WERI-Rb-1 (cell line): ENCODE data around the gene PCYT1A.

Source experiments
- DNase-seq: peaks from one replicate; pipeline ENCODE4 v3.0.0-alpha.2; 2020
- H3K27ac ChIP-seq: fragments of 250-450 bp; sonication (Bioruptor Pico); 2 replicates; pipeline ENCODE4 v1.5.1; 2020; ENCODE audit warnings: mild to moderate bottlenecking, moderate library complexity
- H3K27me3 ChIP-seq: fragments of 250-450 bp; sonication (Bioruptor Pico); 2 replicates; pipeline ENCODE4 v1.5.1; 2021; ENCODE audit warnings: mild to moderate bottlenecking, low read depth, moderate library complexity; ENCODE audit not compliant: insufficient read depth, severe bottlenecking
- H3K36me3 ChIP-seq: fragments of 250-450 bp; sonication (Bioruptor Pico); 2 replicates; pipeline ENCODE4 v1.5.1; 2020; ENCODE audit warnings: mild to moderate bottlenecking, moderate library complexity
- H3K4me3 ChIP-seq: 2 replicates; pipeline ENCODE4 v1.5.1; 2011; ENCODE audit warnings: low read depth, mild to moderate bottlenecking, control low read depth, low read length
- H3K9me3 ChIP-seq: fragments of 250-450 bp; sonication (Bioruptor Pico); 2 replicates; pipeline ENCODE4 v1.5.1; 2021; ENCODE audit warnings: mild to moderate bottlenecking, moderate library complexity; ENCODE audit not compliant: severe bottlenecking
- TF ChIP-seq, protein P1 (sequence below): IDR thresholded peaks from 2 replicates; pipeline ENCODE4 v1.5.1; 2011; ENCODE audit warnings: low read depth, mild to moderate bottlenecking, control low read depth, inconsistent platforms, low read length

Gene PCYT1A

DNA sequence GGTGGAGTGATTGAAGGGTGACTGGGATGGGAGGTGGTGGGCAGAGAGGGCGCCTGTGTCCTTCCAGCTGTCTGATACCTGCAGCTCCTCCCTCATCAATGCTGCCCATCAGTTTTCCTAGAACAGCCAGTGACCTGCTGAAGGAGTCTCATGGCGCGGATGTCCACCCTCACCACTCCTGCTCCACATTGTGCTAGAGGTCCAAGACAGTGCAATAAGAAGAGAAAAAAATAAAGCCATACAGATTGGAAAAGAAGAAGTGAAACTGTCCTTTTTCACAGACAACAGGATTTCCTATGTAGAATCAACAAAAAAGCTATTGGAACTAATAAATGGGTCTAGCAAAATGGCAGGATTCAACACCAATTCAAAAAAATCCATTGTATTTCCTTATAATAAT lies 83.7 kb downstream of the PCYT1A start:
- TF ChIP-seq, protein P1, sequence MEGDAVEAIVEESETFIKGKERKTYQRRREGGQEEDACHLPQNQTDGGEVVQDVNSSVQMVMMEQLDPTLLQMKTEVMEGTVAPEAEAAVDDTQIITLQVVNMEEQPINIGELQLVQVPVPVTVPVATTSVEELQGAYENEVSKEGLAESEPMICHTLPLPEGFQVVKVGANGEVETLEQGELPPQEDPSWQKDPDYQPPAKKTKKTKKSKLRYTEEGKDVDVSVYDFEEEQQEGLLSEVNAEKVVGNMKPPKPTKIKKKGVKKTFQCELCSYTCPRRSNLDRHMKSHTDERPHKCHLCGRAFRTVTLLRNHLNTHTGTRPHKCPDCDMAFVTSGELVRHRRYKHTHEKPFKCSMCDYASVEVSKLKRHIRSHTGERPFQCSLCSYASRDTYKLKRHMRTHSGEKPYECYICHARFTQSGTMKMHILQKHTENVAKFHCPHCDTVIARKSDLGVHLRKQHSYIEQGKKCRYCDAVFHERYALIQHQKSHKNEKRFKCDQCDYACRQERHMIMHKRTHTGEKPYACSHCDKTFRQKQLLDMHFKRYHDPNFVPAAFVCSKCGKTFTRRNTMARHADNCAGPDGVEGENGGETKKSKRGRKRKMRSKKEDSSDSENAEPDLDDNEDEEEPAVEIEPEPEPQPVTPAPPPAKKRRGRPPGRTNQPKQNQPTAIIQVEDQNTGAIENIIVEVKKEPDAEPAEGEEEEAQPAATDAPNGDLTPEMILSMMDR, result no peak
- no peak for DNase-seq

DNA sequence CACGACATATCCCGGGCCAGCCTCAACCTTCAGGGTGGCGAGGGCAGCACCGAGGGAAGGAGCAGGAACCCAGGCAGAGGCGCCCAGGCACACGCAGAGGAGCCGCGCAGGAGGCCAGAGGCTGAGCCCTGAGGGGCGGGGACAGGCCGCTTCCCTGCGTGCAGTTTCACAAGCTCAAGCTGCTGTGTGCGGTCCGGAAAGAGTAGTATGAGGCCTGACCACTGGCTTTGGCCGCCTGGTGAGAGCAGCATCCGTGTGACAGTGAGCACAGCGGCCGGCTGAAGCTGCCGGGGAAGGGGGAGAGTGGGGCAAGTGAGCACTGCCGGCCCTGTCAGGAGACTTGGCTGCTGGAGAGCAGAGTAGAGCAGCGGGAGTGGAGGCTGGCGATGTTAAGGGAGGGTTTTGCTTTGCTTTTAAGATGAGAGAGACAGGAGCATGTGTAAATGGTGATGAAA lies 85.0 kb downstream of the PCYT1A start:
- Histone ChIP-seq H3K9me3 (no peaks in the 10 kb centered on the region), H3K4me3 (no peak overlapping the region), H3K27ac (no peak overlapping the region), H3K36me3 (no peaks in the 10 kb centered on the region), H3K27me3 (no peaks in the 10 kb centered on the region)
- TF ChIP-seq, protein P1, result no peak
- DNase-seq, result no peak

More for the DNA sequence above, 83.7 kb downstream of the PCYT1A start:
- Histone ChIP-seq H3K9me3 (no peaks in the 10 kb centered on the region), H3K36me3 (no peaks in the 10 kb centered on the region), H3K27ac (no peak overlapping the region), H3K4me3 (no peak overlapping the region), H3K27me3 (no peaks in the 10 kb centered on the region)

DNA sequence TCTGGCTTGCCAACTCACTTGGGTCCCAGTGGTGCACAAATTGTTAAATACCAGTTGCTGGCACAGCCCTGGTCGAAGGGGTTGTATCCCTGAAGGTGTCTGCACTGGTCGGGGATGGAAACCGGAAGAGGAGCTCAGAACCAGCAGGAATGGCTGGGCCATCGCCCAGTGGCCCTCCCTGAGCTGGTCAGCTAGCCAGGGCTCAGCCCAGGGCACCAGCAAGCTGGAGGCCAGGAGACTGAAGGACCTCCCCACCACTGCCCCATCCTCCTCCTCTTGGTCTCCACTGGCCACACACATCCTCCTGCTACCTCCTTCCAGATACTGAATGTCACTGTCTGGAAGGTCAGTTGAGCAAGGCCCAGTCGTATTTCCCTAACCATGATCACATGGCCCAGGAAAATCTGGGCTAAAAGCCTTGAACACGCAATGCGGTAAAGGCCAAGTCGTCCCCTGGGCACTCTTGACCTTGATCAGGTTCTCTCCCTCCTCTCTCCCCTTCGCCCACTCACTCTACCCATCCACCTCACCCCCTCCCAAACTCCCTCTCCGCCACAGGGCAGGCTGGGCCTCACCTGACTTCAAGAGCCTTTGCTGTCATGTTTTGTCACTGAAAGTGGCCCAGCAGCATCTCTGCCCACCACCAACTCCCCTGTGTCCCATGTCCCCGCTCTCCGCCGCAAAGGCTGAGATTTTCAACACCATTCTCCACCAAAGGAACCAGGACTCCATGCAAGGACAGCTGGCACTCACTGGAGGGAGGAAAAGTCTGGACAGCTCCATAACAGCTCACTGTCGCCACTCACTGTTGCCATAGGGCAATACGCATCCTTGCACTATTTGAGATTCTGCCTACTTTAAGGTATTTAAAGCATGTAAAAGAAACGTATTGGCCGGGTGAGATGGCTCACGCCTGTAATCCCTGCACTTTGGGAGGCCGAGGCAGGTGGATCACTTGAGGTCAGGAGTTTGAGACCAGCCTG lies 88.5 kb downstream of the PCYT1A start:
- no peak for DNase-seq
- Histone ChIP-seq H3K27ac (no peak overlapping the region), H3K4me3 (no peak overlapping the region), H3K27me3 (no peaks in the 10 kb centered on the region), H3K36me3 (no peaks in the 10 kb centered on the region), H3K9me3 (no peaks in the 10 kb centered on the region)
- TF ChIP-seq, protein P1, result peak; percentile 40; the same call in 1 of the 2 replicates

DNA sequence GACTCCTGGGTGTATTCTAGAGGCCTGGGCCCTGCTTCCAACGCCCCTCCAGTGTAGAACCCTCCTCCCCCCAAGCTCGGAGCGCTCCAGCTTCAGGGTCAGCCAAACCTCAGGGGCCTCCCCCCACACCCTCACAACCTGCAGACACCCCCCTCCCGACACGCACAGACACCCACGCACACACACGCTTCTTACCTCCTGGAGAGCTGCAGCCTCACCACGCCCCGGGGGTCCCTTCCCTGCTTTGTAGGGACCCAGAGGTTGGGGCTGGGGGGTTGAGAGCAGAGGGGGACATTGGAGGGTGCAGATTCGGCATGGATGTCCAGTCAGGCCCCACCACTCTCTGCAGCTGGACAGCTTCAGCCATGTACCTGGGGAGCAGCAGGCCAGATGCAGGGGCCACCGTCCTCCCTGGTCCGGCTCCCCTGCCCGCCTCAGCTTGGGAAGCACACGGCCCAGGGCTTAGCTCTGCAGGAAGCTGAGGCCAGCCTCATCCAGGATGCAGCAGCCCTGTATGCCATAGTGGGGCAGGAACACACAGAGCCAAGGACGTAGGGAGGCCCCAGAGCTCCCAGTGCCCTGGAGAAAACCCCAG lies 89.3 kb downstream of the PCYT1A start:
- TF ChIP-seq, protein P1, result no peak
- no peak for DNase-seq
- H3K9me3 ChIP-seq, result no peaks in the 10 kb centered on the region
- no peak overlapping the region for H3K4me3 ChIP-seq
- H3K27me3 ChIP-seq, result no peaks in the 10 kb centered on the region
- H3K36me3 ChIP-seq, result no peaks in the 10 kb centered on the region
- H3K27ac ChIP-seq, result no peak overlapping the region

DNA sequence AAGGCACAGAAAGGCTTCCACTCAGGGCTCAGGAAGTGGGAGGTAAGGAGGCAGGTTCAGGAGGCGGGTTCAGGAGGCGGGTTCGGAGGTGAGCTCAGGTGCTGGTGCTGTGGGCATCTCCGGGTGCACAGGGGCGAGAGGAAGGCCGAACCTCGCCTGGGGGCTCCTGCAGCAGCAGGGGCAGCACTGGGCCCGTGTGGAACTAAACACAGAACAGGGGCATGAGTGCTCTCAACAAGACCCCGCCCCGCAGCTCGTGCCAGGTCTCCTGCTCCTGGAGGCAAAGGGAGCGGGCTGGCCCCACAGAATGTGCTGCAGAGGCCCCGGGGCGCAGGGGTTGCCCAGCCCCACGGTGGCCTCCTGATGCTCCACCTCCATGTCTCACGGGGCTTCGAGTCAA lies 90.0 kb downstream of the PCYT1A start:
- no peaks in the 10 kb centered on the region for H3K9me3 ChIP-seq
- H3K4me3 ChIP-seq, result no peak overlapping the region
- TF ChIP-seq, protein P1, result no peak
- H3K36me3 ChIP-seq, result no peaks in the 10 kb centered on the region
- no peak for DNase-seq
- no peaks in the 10 kb centered on the region for H3K27me3 ChIP-seq
- no peak overlapping the region for H3K27ac ChIP-seq
